IPS DF 4.7 (cell line): Measurements from ENCODE around the gene ANG.
"Not testable (repeated sequence)": the region's sequence is repeated elsewhere in the genome, so short reads cannot be mapped to it uniquely, and the experiment has no call there.

ENCODE experiments used
- DNase-seq: peaks from one replicate; pipeline ENCODE4 v3.0.0-alpha.2; 2013; ENCODE audit warnings: low spot score; ENCODE audit errors: extremely low read depth

The ANG gene

GRCh38 chr14:20698018-20698329, 9.4 kb downstream of the ANG start:
- DNase-seq: no peak

- DNase-seq: no peak
Observed at GRCh38 chr14:20698934-20699333, 10.4 kb downstream of the ANG start.

- DNase-seq: no peak
Observed at GRCh38 chr14:20699931-20700330, 11.4 kb downstream of the ANG start.

GRCh38 chr14:20700965-20701364, 12.4 kb downstream of the ANG start:
- DNase-seq: not testable (repeated sequence)

- peak; percentile 30 for DNase-seq
Observed at GRCh38 chr14:20706657-20707355, 18.2 kb downstream of the ANG start.

- DNase-seq: no peak
Observed at GRCh38 chr14:20707622-20708021, 19.1 kb downstream of the ANG start.

- no peak for DNase-seq
Observed at GRCh38 chr14:20711261-20711660, 22.7 kb downstream of the ANG start.

GRCh38 chr14:20711685-20712084, 23.1 kb downstream of the ANG start:
- no peak for DNase-seq

GRCh38 chr14:20712904-20713303, 24.3 kb downstream of the ANG start:
- DNase-seq: no peak

- DNase-seq: no peak
Observed at GRCh38 chr14:20714593-20715250, 26.2 kb downstream of the ANG start.

GRCh38 chr14:20719777-20720176, 31.2 kb downstream of the ANG start:
- DNase-seq: no peak

GRCh38 chr14:20720741-20721140, 32.2 kb downstream of the ANG start:
- DNase-seq: no peak

- DNase-seq: no peak
Observed at GRCh38 chr14:20722016-20722415, 33.5 kb downstream of the ANG start.

GRCh38 chr14:20723488-20723887, 34.9 kb downstream of the ANG start:
- DNase-seq: no peak

- not testable (repeated sequence) for DNase-seq
Observed at GRCh38 chr14:20726121-20726520, 37.6 kb downstream of the ANG start.

GRCh38 chr14:20726531-20726930, 38.0 kb downstream of the ANG start:
- DNase-seq: no peak

GRCh38 chr14:20730891-20731290, 42.3 kb downstream of the ANG start:
- DNase-seq: no peak

GRCh38 chr14:20732477-20732876, 43.9 kb downstream of the ANG start:
- DNase-seq: no peak

- no peak for DNase-seq
Observed at GRCh38 chr14:20732979-20733635, 44.5 kb downstream of the ANG start.

GRCh38 chr14:20733684-20734429, 45.3 kb downstream of the ANG start:
- no peak for DNase-seq

GRCh38 chr14:20734430-20734806, 45.9 kb downstream of the ANG start:
- DNase-seq: no peak

- not testable (repeated sequence) for DNase-seq
Observed at GRCh38 chr14:20738292-20738691, 49.7 kb downstream of the ANG start.
